ENCODE measurements around the gene MAPRE3.

DNA sequence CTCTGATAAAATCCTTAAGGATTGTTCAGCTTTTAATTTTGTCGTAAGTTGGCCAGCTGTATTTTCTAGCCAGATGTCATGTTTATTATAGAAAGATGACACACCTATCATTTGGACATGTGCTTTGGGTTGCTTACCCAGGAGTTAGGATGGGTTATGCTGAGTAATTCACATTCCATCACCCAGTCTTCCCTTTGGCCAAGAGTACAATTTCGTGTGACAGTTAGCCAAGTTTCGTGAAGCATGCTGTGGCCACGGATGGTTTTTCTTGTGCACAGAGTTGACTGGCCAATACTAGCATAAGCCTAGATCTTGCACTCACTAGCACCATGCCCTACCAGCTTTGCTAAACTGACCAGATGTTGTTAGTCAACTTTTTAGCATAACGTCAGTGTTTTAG, 5.8 kb downstream of the MAPRE3 start:
- TF ChIP-seq, protein P1, sequence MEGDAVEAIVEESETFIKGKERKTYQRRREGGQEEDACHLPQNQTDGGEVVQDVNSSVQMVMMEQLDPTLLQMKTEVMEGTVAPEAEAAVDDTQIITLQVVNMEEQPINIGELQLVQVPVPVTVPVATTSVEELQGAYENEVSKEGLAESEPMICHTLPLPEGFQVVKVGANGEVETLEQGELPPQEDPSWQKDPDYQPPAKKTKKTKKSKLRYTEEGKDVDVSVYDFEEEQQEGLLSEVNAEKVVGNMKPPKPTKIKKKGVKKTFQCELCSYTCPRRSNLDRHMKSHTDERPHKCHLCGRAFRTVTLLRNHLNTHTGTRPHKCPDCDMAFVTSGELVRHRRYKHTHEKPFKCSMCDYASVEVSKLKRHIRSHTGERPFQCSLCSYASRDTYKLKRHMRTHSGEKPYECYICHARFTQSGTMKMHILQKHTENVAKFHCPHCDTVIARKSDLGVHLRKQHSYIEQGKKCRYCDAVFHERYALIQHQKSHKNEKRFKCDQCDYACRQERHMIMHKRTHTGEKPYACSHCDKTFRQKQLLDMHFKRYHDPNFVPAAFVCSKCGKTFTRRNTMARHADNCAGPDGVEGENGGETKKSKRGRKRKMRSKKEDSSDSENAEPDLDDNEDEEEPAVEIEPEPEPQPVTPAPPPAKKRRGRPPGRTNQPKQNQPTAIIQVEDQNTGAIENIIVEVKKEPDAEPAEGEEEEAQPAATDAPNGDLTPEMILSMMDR (IDR thresholded peaks at IDR 0.05): no peak
- no peak for TF ChIP-seq POLR2A (IDR thresholded peaks at IDR 0.05; ENCODE audit: low read depth)
- TF ChIP-seq EP300 (IDR thresholded peaks at IDR 0.05): no peak
- no peak for TF ChIP-seq POLR2AphosphoS5 (IDR thresholded peaks at IDR 0.05)
